Esophagus (tissue), 2 donors: Measurements from ENCODE around the gene RAB36. TPM values are rescaled to one million over a fixed set of nuclear protein-coding genes. Genes with fewer than 3 reads are reported as not detected.

Experiments used
- H3K27ac ChIP-seq, 2 donors: one replicate each; pipeline ENCODE4 v1.5.1; 2013; ENCODE audit warnings: low read depth in 2 of 2, mild to moderate bottlenecking in 2 of 2, inconsistent platforms in 1 of 2, low read length in 1 of 2, moderate library complexity in 1 of 2
- H3K27me3 ChIP-seq, 2 donors: one replicate each; pipeline ENCODE4 v1.6.1; 2013; ENCODE audit warnings: low read length in 2 of 2, control low read depth in 1 of 2, mild to moderate bottlenecking in 1 of 2; ENCODE audit not compliant: insufficient read depth in 2 of 2, control insufficient read depth in 1 of 2
- H3K36me3 ChIP-seq, 2 donors: one replicate each; pipeline ENCODE4 v1.6.1; 2013; ENCODE audit warnings: low read length in 1 of 2; ENCODE audit not compliant: control insufficient read depth in 2 of 2, insufficient read depth in 2 of 2
- H3K4me1 ChIP-seq, 2 donors: one replicate each; pipeline ENCODE4 v1.6.1; 2013; ENCODE audit warnings: low read length in 1 of 2; ENCODE audit not compliant: control insufficient read depth in 2 of 2, insufficient read depth in 2 of 2
- H3K4me3 ChIP-seq, 2 donors: one replicate each; pipeline ENCODE4 v1.5.1; 2013; ENCODE audit warnings: low read length in 2 of 2, mild to moderate bottlenecking in 2 of 2, low read depth in 1 of 2, moderate library complexity in 1 of 2
- H3K9me3 ChIP-seq, 2 donors: one replicate each; pipeline ENCODE4 v1.6.1; 2013; ENCODE audit warnings: mild to moderate bottlenecking in 2 of 2, low read depth in 1 of 2, low read length in 1 of 2, moderate library complexity in 1 of 2; ENCODE audit not compliant: control insufficient read depth in 2 of 2, insufficient read depth in 1 of 2
- WGBS, 2 donors: extraction: QIAGEN DNeasy Blood & Tissue Kit; methylation state at CpG; one replicate each; pipeline ENCODE4 v1.1.7; 2013; 5-methylcytosine and 5-hydroxymethylcytosine counted together
- polyA plus RNA-seq, 2 donors: library from polyadenylated mRNA; stranded (reverse); fragments of 200-250 nt; gene quantifications; one replicate each; pipeline ENCODE4 v1.2.3, GENCODE V29; 2013
- donor health status: healthy with polysubstance abuse.
- donor health status: Bipolar disorder and iron deficiency.

RAB36 gene
- polyA plus RNA-seq, 2 donors = 1.6 to 1.7 TPM

DNA sequence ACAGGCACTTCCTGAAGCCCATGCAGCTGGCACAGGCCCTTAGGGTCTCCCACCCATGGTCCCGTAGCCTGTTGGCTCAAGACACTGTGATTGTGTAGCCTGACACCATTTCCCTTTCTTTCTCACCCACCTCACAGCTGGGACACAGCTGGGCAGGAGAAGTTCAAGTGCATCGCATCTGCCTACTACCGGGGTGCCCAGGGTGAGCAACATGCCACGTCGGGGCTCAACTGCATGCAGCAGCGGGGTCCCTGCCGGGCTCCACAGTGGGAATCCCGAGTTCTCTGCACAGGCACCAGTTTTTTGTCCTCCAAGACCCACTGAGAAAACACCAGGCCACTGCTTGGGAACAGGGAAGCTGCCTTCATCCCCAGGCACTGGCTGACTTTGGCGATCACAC is 10.6 kb downstream of the RAB36 start:
- peaks cover 0 to 5% of the 10 kb centered on the region in 2 donors for H3K36me3 ChIP-seq
- 91 to 93% methylated on average over 9 of the region's 9 CpGs for WGBS, 2 donors
- H3K4me3 ChIP-seq = no peak overlapping the region
- peaks cover 0 to 2% of the 10 kb centered on the region in 2 donors for H3K4me1 ChIP-seq
- no peaks in the 10 kb centered on the region for H3K27me3 ChIP-seq
- H3K27ac ChIP-seq = no peak overlapping the region
- H3K9me3 ChIP-seq = no peaks in the 10 kb centered on the region

DNA sequence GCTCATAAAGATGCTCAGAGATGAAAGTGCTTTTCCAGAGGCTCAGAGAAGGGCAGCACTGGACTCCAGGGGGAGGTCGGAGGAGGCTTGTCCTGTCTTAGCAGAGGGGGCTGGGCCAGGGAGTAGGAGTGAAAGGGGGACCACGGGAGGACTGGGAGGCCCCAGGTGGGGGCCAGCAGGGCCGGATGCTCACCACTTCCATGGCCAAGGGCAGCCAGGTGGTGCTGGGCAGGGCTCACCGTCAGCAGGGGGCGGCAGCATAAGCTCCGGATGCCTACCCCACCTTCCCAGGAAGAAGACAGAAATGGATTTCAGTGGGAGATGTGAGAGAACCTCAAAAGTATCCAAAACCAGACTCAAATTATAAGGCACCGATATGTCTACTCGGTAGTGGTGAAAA is 11.0 kb downstream of the RAB36 start:
- H3K4me1 ChIP-seq = peaks cover 0 to 2% of the 10 kb centered on the region in 2 donors
- WGBS, 2 donors = 61 to 65% methylated on average over 8 of the region's 8 CpGs
- H3K9me3 ChIP-seq = no peaks in the 10 kb centered on the region
- H3K27ac ChIP-seq = no peak overlapping the region
- H3K27me3 ChIP-seq = no peaks in the 10 kb centered on the region
- peaks cover 0 to 5% of the 10 kb centered on the region in 2 donors for H3K36me3 ChIP-seq
- H3K4me3 ChIP-seq = no peak overlapping the region

- Histone ChIP-seq H3K27me3 (no peaks in the 10 kb centered on the region), H3K4me1 (peaks cover 0 to 2% of the 10 kb centered on the region in 2 donors), H3K9me3 (no peaks in the 10 kb centered on the region), H3K27ac (no peak overlapping the region), H3K36me3 (peaks cover 0 to 5% of the 10 kb centered on the region in 2 donors), H3K4me3 (no peak overlapping the region)
- 82 to 89% methylated on average over 22 of the region's 22 CpGs for WGBS, 2 donors
Measured at GRCh38 chr22:23157560-23158515, 12.6 kb downstream of the RAB36 start.

DNA sequence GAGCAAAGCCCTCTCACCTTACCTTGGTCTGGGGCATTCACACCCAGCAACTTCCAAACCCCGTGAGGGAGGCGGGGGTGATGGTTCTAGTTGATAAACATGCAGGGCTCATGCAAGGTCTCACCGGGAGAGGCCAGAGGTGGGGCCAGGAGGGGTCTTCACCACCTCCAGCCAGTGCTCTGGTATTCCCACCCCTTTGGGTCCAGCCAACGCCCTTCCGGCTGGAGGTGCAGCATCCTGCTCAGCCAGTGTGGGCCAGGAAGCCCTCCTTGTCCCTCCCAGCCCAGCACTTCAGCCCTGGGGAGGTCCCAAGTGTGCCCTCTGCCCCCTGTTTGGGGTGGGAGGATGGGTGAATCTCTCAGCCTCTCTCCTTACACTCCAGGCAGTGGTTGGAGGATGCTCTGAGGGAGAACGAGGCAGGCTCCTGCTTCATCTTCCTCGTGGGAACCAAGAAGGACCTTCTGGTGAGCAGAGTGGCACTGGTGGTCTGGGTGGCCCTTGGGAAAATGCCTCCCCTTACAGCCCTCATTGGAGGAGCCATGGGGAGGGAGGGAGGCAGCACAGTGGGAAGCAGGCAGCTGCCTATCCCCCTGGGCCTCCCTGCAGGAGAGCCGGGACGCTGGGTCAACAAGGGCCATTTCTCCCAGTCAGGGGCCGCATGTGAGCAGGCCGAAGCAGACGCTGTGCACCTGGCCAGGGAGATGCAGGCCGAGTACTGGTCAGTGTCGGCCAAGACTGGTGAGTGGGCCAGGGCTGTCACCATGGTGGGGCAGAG is 13.4 kb downstream of the RAB36 start:
- Histone ChIP-seq H3K9me3 (no peaks in the 10 kb centered on the region), H3K4me3 (no peak overlapping the region), H3K36me3 (peaks cover 0 to 5% of the 10 kb centered on the region in 2 donors), H3K27ac (no peak overlapping the region), H3K27me3 (no peaks in the 10 kb centered on the region), H3K4me1 (peaks cover 0 to 2% of the 10 kb centered on the region in 2 donors)
- WGBS, 2 donors = 83 to 89% methylated on average over 13 to 14 of the region's 14 CpGs

GRCh38 chr22:23159291-23159630 is 14.0 kb downstream of the RAB36 start:
- H3K9me3 ChIP-seq = no peaks in the 10 kb centered on the region
- 86 to 90% methylated on average over 6 of the region's 6 CpGs for WGBS, 2 donors
- no peak overlapping the region for H3K4me3 ChIP-seq
- H3K36me3 ChIP-seq = peaks cover 0 to 5% of the 10 kb centered on the region in 2 donors
- peaks cover 0 to 3% of the 10 kb centered on the region in 2 donors for H3K4me1 ChIP-seq
- no peaks in the 10 kb centered on the region for H3K27me3 ChIP-seq
- no peak overlapping the region for H3K27ac ChIP-seq

DNA sequence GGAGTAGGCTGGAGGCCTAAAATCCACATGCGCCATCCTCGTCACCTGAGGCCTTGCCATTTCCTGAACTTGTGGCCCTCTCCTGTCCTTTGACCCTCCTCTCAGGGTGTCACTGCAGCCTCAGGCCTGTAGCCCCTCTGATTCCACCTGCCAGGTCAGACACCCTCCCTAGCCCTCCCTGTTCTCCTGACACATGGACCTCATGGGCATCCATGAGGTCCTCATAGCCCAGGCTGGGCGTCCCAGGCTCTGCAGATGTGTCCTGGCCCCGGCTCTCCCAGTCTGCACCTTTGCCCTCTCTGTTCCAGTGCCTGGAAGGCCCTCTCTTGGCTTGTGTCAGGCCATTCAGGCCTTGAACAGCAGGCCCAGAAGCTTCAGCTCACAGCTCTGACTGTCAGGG is 15.8 kb downstream of the RAB36 start:
- Histone ChIP-seq H3K9me3 (no peaks in the 10 kb centered on the region), H3K27ac (no peak overlapping the region), H3K4me3 (no peak overlapping the region), H3K4me1 (peaks cover 0 to 3% of the 10 kb centered on the region in 2 donors), H3K36me3 (peaks cover 0 to 5% of the 10 kb centered on the region in 2 donors), H3K27me3 (no peaks in the 10 kb centered on the region)
- WGBS, 2 donors = 85 to 88% methylated on average over 4 of the region's 4 CpGs

DNA sequence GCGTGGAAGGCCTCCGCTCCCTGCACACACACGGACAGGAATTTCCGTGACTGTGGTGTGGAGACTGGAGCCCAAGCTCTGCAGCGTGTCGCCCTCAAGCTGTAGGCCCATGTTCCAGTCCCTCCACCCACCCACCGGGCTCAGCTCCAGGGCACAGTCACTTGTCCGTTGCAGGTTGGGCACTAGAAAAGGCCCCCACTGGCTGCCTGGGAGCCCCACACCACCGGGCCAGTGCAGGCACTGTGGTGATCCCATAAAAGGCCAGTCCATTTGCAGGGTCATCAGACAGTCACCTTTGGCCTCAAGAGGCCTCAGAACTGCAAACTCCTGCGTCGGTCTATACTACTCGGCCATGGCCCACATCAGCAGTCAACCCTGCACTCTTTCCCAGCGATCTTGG is 16.3 kb downstream of the RAB36 start:
- H3K27me3 ChIP-seq = no peaks in the 10 kb centered on the region
- H3K9me3 ChIP-seq = no peaks in the 10 kb centered on the region
- no peak overlapping the region for H3K27ac ChIP-seq
- peaks cover 0 to 3% of the 10 kb centered on the region in 2 donors for H3K4me1 ChIP-seq
- H3K4me3 ChIP-seq = no peak overlapping the region
- peaks cover 0 to 5% of the 10 kb centered on the region in 2 donors for H3K36me3 ChIP-seq
- 86 to 94% methylated on average over 13 of the region's 13 CpGs for WGBS, 2 donors

GRCh38 chr22:23163665-23164064 is 18.4 kb downstream of the RAB36 start:
- 53 to 70% methylated on average over 8 of the region's 8 CpGs for WGBS, 2 donors
- Histone ChIP-seq H3K27me3 (no peaks in the 10 kb centered on the region), H3K36me3 (peaks cover 0 to 5% of the 10 kb centered on the region in 2 donors)

DNA sequence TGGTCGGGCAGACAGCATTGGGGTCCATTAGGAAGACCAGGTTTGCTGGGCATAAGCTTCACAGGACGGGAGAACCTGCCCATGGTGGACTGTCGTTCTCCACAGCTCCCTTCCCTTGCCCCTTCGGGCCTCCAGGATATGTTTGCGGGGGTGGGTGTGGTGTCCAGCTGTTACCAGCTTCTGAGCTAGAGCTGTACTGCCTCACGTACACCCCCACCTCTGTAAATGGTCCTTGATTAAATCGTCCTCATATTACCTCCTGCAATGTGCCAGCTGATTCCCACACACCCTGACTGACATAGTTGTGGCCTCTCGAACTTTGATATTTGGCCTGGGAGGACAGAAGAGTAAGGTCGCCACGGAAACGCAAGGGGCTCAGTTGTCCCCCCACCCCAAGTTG is 18.8 kb downstream of the RAB36 start:
- no peaks in the 10 kb centered on the region for H3K9me3 ChIP-seq
- 71 to 74% methylated on average over 11 of the region's 11 CpGs for WGBS, 2 donors
- no peak overlapping the region for H3K27ac ChIP-seq
- no peak overlapping the region for H3K4me3 ChIP-seq
- H3K36me3 ChIP-seq = peaks cover 0 to 2% of the 10 kb centered on the region in 2 donors
- peaks cover 0 to 3% of the 10 kb centered on the region in 2 donors for H3K4me1 ChIP-seq
- H3K27me3 ChIP-seq = no peaks in the 10 kb centered on the region

More at GRCh38 chr22:23163665-23164064, 18.4 kb downstream of the RAB36 start:
- H3K4me1 ChIP-seq = peaks cover 0 to 3% of the 10 kb centered on the region in 2 donors
- H3K4me3 ChIP-seq = no peak overlapping the region
- no peak overlapping the region for H3K27ac ChIP-seq
- no peaks in the 10 kb centered on the region for H3K9me3 ChIP-seq
